CD4-positive, CD25-positive, alpha-beta regulatory T cell (primary cell): ENCODE results near the gene NFE2L1. TPM values are rescaled to one million over a fixed set of nuclear protein-coding genes. Genes with fewer than 3 reads are reported as not detected.
A peak's percentile ranks its signal among the peaks of the same experiment; 100 is the strongest.

ENCODE experiments used
- ATAC-seq, 2 donors: fragments of 150-1000 bp; cut with Tn5 transposase; one replicate each; pipeline ENCODE4 v1.10.0; 2021; ENCODE audit warnings: low read depth in 2 of 2, moderate number of reproducible peaks in 2 of 2, moderate library complexity in 1 of 2
- DNase-seq, 3 donors: peaks; one replicate each; pipeline versions ENCODE4 v3.0.0 to v3.0.0-alpha.2; 2012 to 2022; ENCODE audit warnings: mixed read lengths in 1 of 3
- H3K27ac ChIP-seq: one replicate; pipeline ENCODE4 v1.7.0; 2013; ENCODE audit warnings: mild to moderate bottlenecking, low read length; ENCODE audit not compliant: insufficient read depth, poor library complexity, severe bottlenecking
- H3K27me3 ChIP-seq: one replicate; pipeline ENCODE4 v1.7.0; 2013; ENCODE audit warnings: low read length; ENCODE audit not compliant: control insufficient read depth, insufficient read depth
- H3K36me3 ChIP-seq: one replicate; pipeline ENCODE4 v1.7.0; 2013; ENCODE audit warnings: mild to moderate bottlenecking, low read length, moderate library complexity; ENCODE audit not compliant: control insufficient read depth, insufficient read depth
- H3K4me1 ChIP-seq: 2 replicates; pipeline ENCODE4 v1.7.0; 2013; ENCODE audit warnings: mild to moderate bottlenecking, low read length; ENCODE audit not compliant: insufficient read depth, control insufficient read depth, poor library complexity, severe bottlenecking
- H3K4me3 ChIP-seq: one replicate; pipeline ENCODE4 v1.7.0; 2013; ENCODE audit warnings: low read depth, mild to moderate bottlenecking, low read length, moderate library complexity
- H3K9me3 ChIP-seq, 2 experiments: 1 replicate in 1 of 2; 2 replicates in 1 of 2; pipeline ENCODE4 v1.7.0; 2013; ENCODE audit warnings: low read length in 2 of 2, mild to moderate bottlenecking in 1 of 2, moderate library complexity in 1 of 2; ENCODE audit not compliant: control insufficient read depth in 2 of 2
- H3K27ac Mint-ChIP-seq, 3 donors: one replicate each; pipeline ENCODE4 v1.8.0; 2020 to 2022; ENCODE audit warnings: mild to moderate bottlenecking in 3 of 3, mixed read lengths in 3 of 3, moderate library complexity in 2 of 3
- H3K27me3 Mint-ChIP-seq: one replicate; pipeline ENCODE4 v1.8.0; 2022; ENCODE audit warnings: mild to moderate bottlenecking, mixed read lengths
- H3K36me3 Mint-ChIP-seq: one replicate; pipeline ENCODE4 v1.8.0; 2020; ENCODE audit warnings: mixed read lengths
- H3K4me1 Mint-ChIP-seq, 4 donors: one replicate each; pipeline ENCODE4 v1.8.0; 2020 to 2022; ENCODE audit warnings: mixed read lengths in 4 of 4, mild to moderate bottlenecking in 1 of 4
- H3K4me3 Mint-ChIP-seq, 4 donors: one replicate each; pipeline ENCODE4 v1.8.0; 2020 to 2022; ENCODE audit warnings: mild to moderate bottlenecking in 4 of 4, mixed read lengths in 4 of 4, moderate library complexity in 3 of 4
- H3K9me3 Mint-ChIP-seq, 7 donors: one replicate each; pipeline ENCODE4 v1.8.0; 2020 to 2022; ENCODE audit warnings: mixed read lengths in 7 of 7, mild to moderate bottlenecking in 3 of 7, moderate library complexity in 2 of 7
- polyA plus RNA-seq, 4 donors: library from polyadenylated mRNA; unstranded; fragments of 300-500 nt; fragmentation: Illumina TruSeq; gene quantifications; one replicate each; pipeline ENCODE4 v1.2.3, GENCODE V29; 2021
- total RNA-seq: library from RNA; stranded (reverse); gene quantifications from one replicate; pipeline ENCODE4 v1.2.3, GENCODE V29; 2022

The NFE2L1 gene
- total and polyA plus RNA-seq, 5 donors from 2014 or later: 6.7 to 41.0 (median 7.3) TPM

GRCh38 chr17:48004983-48005382 is 43.2 kb upstream of the NFE2L1 start:
- Histone ChIP-seq H3K36me3 (no peaks in the 10 kb centered on the region), H3K27ac (no peak overlapping the region), H3K27me3 (peaks cover 8% of the 10 kb centered on the region), H3K9me3 (no peaks in the 10 kb centered on the region), H3K4me3 (no peak overlapping the region), H3K4me1 (no peaks in the 10 kb centered on the region)
- Mint-ChIP-seq H3K36me3 (no peaks in the 10 kb centered on the region), H3K4me1 (no peaks in the 10 kb centered on the region), H3K4me3 (no peak overlapping the region), H3K27ac (no peak overlapping the region), H3K9me3 (no peaks in the 10 kb centered on the region), H3K27me3 (peaks cover 58% of the 10 kb centered on the region)
- ATAC-seq: no peak
- DNase-seq: no peak

DNA sequence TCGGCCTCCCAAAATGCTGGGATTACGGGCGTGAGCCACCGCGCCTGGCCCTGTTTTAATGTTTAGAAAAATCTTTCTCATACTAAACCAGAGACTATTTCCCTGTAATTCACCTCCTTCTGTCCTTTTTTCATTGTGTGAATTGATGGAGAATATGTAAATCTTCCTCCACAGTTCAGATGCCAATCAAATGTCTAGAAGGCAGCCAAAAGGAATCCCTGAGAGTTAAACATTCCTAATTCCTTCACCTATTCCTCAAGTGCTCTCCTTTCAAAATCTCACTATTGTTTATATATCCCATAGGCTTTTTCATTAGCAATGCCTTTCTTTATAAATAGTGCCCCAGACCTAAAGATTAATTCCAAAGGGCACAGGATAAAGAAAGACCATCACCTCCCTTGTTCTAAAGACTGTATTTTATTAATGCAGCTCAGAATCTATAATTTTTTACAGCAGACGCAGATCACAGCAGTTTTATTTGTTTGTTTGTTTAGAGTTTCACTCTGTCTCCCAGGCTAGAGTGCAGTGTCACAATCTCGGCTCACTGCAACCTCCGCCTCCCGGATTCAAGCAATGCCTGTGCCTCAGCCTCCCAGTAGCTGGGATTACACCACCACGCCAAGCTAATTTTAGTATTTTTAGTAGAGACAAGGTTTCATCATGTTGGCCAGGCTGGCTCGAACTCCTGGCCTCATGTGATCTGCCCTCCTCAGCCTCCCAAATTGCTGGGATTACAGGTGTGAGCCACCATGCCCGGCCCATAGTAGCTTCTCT is 41.0 kb upstream of the NFE2L1 start:
- H3K27ac ChIP-seq: no peak overlapping the region
- H3K36me3 Mint-ChIP-seq: no peaks in the 10 kb centered on the region
- ATAC-seq: no peak
- no peak overlapping the region for H3K27ac Mint-ChIP-seq
- H3K4me1 ChIP-seq: peaks cover 7% of the 10 kb centered on the region
- no peak overlapping the region for H3K4me3 ChIP-seq
- H3K9me3 ChIP-seq: no peaks in the 10 kb centered on the region
- peaks cover 12% of the 10 kb centered on the region for H3K27me3 ChIP-seq
- peaks cover 0 to 1% (median 0%) of the 10 kb centered on the region in 7 donors for H3K9me3 Mint-ChIP-seq
- peaks cover 0 to 12% (median 7%) of the 10 kb centered on the region in 4 donors for H3K4me1 Mint-ChIP-seq
- H3K4me3 Mint-ChIP-seq: no peak overlapping the region
- no peak for DNase-seq
- peaks cover 73% of the 10 kb centered on the region for H3K27me3 Mint-ChIP-seq
- H3K36me3 ChIP-seq: no peaks in the 10 kb centered on the region

DNA sequence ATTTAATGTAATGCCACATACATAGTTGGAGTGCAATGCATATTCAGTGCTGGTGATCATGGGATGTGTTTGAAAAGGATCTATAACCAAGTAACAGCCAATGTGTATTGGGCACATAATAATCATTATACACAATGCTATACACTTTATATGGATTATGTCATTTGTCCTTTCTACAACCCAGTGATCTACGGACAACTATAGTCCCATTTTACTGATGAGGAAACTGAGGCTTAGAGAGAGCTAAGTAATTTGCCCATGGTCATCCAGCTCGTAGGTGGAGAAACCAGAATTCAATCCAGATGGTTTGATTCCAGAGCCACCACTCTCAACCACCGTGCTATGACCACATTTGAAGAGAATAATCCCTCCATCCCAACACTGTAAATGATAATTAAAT is 38.0 kb upstream of the NFE2L1 start:
- no peak overlapping the region for H3K27ac ChIP-seq
- H3K9me3 ChIP-seq: no peaks in the 10 kb centered on the region
- H3K4me1 ChIP-seq: peaks cover 12% of the 10 kb centered on the region
- Mint-ChIP-seq H3K4me3 (no peak overlapping the region), H3K27me3 (peaks cover 83% of the 10 kb centered on the region), H3K9me3 (peaks cover 0 to 1% (median 0%) of the 10 kb centered on the region in 7 donors), H3K27ac (no peak overlapping the region), H3K36me3 (no peaks in the 10 kb centered on the region), H3K4me1 (peaks cover 0 to 16% (median 8%) of the 10 kb centered on the region in 4 donors)
- no peak for DNase-seq
- H3K4me3 ChIP-seq: no peak overlapping the region
- H3K36me3 ChIP-seq: no peaks in the 10 kb centered on the region
- no peak for ATAC-seq
- H3K27me3 ChIP-seq: peaks cover 28% of the 10 kb centered on the region

DNA sequence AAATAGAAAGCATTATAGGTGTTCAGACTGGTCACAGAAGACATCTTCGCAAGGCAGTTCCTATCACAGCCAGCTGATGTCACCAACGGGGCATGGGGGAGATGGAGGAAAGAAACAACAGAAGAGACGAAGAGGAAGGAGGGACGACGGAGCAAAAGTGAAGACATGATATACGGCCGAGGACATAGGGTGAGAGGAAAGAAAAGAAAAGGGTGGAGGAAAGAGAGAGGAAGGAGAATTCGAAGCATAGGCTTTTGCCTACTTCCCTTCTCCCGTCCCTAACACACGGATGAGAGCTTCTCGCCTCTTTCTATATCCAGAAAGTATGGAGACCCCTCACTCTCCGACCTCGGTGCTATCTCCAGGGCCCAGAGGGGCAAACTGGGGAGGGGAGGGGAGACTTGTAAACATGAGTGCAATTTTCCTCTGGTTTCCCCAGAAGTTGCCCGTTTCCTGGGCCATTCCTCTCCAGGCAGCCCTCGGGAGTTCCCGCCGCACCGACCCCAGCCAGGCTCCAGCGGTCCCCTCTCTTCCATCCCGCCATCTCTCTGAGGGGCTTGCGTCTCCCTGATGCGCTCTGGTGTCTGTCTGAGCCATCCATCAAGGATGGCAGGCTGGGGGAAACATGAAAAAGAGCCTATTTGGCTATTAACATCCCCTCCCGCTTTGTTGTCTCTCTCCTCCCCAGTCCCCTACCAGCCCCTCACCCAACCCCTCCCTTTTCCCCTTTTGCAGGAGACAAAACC is 36.6 kb upstream of the NFE2L1 start:
- no peaks in the 10 kb centered on the region for H3K36me3 ChIP-seq
- no peak overlapping the region for H3K27ac Mint-ChIP-seq
- ATAC-seq: peak; percentile 61 to 66

GRCh38 chr17:48012151-48012520 is 36.0 kb upstream of the NFE2L1 start:
- Histone ChIP-seq H3K4me3 (peak overlapping the region; percentile 24), H3K27ac (no peak overlapping the region), H3K4me1 (peaks cover 12% of the 10 kb centered on the region), H3K9me3 (no peaks in the 10 kb centered on the region), H3K36me3 (no peaks in the 10 kb centered on the region), H3K27me3 (peaks cover 27% of the 10 kb centered on the region)
- peaks cover 78% of the 10 kb centered on the region for H3K27me3 Mint-ChIP-seq
- no peaks in the 10 kb centered on the region for H3K36me3 Mint-ChIP-seq
- ATAC-seq: peak; percentile 71 to 77
- DNase-seq: peak; percentile 46 to 76 (median 64)
- H3K4me1 Mint-ChIP-seq: peaks cover 0 to 16% (median 8%) of the 10 kb centered on the region in 4 donors
- peak overlapping the region in 3 of 4 donors; percentile 52 to 87 (median 84) for H3K4me3 Mint-ChIP-seq
- peaks cover 0 to 1% (median 0%) of the 10 kb centered on the region in 7 donors for H3K9me3 Mint-ChIP-seq
- H3K27ac Mint-ChIP-seq: no peak overlapping the region

More for the DNA sequence above, 36.6 kb upstream of the NFE2L1 start:
- Histone ChIP-seq H3K4me3 (peak overlapping the region; percentile 75), H3K27me3 (peaks cover 28% of the 10 kb centered on the region), H3K9me3 (no peaks in the 10 kb centered on the region), H3K27ac (no peak overlapping the region), H3K4me1 (peaks cover 12% of the 10 kb centered on the region)
- Mint-ChIP-seq H3K4me1 (peaks cover 0 to 16% (median 8%) of the 10 kb centered on the region in 4 donors), H3K27me3 (peaks cover 82% of the 10 kb centered on the region), H3K9me3 (peaks cover 0 to 1% (median 0%) of the 10 kb centered on the region in 7 donors), H3K36me3 (no peaks in the 10 kb centered on the region), H3K4me3 (peak overlapping the region; percentile 81 to 87 (median 83))
- DNase-seq: peak; percentile 12 to 78 (median 35)

- peaks cover 77% of the 10 kb centered on the region for H3K27me3 Mint-ChIP-seq
- no peak for ATAC-seq
These were observed 35.5 kb upstream of the NFE2L1 start for GRCh38 chr17:48012654-48013053.

DNA sequence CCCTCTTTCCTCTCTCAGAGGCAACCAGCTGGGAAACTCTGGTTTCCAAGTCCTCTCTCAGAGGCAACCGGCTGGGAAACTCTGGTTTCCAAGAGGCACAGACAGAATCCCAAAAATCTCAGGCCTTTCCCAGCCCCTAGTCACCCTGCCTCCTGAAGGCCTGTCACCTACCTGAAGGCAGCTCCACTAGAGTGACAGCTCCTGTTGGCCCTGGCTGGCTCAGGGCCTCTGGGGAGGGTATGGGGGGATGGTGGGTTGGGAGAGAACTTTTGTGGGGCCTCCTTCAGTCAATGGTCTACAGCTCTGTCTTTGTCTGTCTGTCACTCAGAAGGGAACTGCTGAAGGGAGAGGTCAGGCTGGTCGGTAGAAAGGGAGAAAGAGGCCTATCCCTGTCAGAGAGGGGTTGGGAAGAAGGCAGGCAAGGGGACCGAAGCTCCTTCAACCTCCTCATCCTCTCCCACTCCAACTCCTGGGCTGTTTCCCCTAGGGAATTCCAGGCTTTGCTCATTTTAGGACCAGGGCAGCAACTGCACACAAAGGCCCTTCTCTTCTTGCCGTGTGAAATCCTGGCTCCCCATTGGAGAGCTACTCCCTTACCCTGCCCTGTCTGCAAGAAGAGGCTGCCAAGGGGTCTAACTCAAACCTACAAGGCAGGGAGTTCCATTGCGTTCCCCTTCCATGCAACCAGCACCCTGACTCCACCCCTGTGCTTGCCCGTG is 34.1 kb upstream of the NFE2L1 start:
- Mint-ChIP-seq H3K27ac (peak overlapping the region in 1 of 3 donors; percentile 68), H3K4me3 (no peak overlapping the region), H3K36me3 (no peaks in the 10 kb centered on the region), H3K27me3 (peaks cover 74% of the 10 kb centered on the region), H3K9me3 (peaks cover 0 to 1% (median 0%) of the 10 kb centered on the region in 7 donors), H3K4me1 (peaks cover 0 to 19% (median 13%) of the 10 kb centered on the region in 4 donors)
- ATAC-seq: no peak
- no peak overlapping the region for H3K4me3 ChIP-seq
- H3K4me1 ChIP-seq: peaks cover 16% of the 10 kb centered on the region
- no peaks in the 10 kb centered on the region for H3K9me3 ChIP-seq
- peaks cover 27% of the 10 kb centered on the region for H3K27me3 ChIP-seq
- DNase-seq: no peak
- no peaks in the 10 kb centered on the region for H3K36me3 ChIP-seq
- H3K27ac ChIP-seq: no peak overlapping the region

More at GRCh38 chr17:48012654-48013053, 35.5 kb upstream of the NFE2L1 start:
- H3K4me1 ChIP-seq: peaks cover 15% of the 10 kb centered on the region
- H3K36me3 ChIP-seq: no peaks in the 10 kb centered on the region
- no peak overlapping the region for H3K27ac ChIP-seq
- DNase-seq: no peak
- H3K4me1 Mint-ChIP-seq: peaks cover 0 to 18% (median 12%) of the 10 kb centered on the region in 4 donors
- no peak overlapping the region for H3K4me3 ChIP-seq
- peaks cover 0 to 1% (median 0%) of the 10 kb centered on the region in 7 donors for H3K9me3 Mint-ChIP-seq
- no peak overlapping the region for H3K27ac Mint-ChIP-seq
- peaks cover 27% of the 10 kb centered on the region for H3K27me3 ChIP-seq
- H3K9me3 ChIP-seq: no peaks in the 10 kb centered on the region
- no peaks in the 10 kb centered on the region for H3K36me3 Mint-ChIP-seq
- peak overlapping the region; percentile 36 to 74 (median 65) for H3K4me3 Mint-ChIP-seq
